GM19468 (cell line): ENCODE data around the gene GABRG3.

Source experiments
- ATAC-seq: cut with Tn5 transposase; IDR thresholded peaks from one replicate; pipeline ENCODE4 v1.9.1; 2021; ENCODE audit warnings: mild to moderate bottlenecking, moderate library complexity, moderate number of reproducible peaks; ENCODE audit not compliant: unreplicated experiment; ENCODE audit errors: extremely low read depth

Gene GABRG3

DNA sequence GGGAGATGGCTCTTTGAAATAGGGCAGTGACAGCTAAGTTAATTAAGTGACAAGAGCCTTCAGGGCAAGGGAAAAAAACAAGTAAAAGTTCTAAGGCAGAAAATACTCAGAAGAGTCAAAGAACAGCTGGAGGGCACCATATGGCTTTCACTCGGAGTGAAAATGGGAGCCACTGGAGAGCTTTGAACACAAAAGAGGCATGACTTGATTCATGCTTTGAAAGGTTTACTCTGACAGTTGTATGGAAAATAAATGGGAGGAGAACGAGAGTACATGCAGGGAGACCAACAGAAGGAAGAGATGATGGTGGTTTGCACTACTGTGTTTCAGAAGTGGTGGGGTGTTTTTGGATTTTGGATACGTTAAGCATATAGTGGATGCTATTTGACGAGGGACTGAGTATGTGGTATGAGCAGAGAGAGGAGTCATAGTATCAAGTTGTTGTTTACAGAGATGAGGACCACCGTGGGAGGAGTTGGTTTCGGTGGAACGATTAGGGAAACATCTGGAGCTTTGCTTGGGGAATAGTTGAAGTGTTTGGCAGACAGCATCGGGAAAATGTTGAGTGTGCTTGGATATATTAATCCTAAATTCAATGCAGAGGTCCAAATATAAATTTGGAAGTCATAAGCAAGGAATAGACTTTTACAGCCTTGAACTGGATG is 411.5 kb downstream of the GABRG3 start:
- no peak for ATAC-seq

GRCh38 chr15:27383726-27384125 is 412.7 kb downstream of the GABRG3 start:
- no peak for ATAC-seq

- no peak for ATAC-seq
These were observed 421.2 kb downstream of the GABRG3 start for GRCh38 chr15:27392163-27392562.

DNA sequence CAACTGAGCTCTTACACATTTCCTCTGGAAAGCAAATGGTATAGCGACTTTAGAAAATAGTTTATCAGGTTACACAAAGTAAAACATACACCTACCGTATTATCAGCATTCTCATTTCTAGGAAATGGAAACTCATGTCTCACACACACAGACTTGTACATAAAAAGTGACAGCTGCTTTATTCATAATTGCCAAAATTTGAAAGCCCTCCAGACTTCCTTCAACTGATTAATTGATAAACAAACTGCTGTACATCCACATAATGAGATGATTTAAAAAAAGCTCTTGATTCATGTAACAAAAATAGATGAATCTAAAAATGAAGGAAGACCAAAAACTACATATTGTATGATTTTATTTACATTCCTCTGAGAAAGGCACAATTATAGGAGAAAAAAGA is 425.5 kb downstream of the GABRG3 start:
- ATAC-seq = no peak

GRCh38 chr15:27396996-27397395 is 426.0 kb downstream of the GABRG3 start:
- ATAC-seq = no peak

DNA sequence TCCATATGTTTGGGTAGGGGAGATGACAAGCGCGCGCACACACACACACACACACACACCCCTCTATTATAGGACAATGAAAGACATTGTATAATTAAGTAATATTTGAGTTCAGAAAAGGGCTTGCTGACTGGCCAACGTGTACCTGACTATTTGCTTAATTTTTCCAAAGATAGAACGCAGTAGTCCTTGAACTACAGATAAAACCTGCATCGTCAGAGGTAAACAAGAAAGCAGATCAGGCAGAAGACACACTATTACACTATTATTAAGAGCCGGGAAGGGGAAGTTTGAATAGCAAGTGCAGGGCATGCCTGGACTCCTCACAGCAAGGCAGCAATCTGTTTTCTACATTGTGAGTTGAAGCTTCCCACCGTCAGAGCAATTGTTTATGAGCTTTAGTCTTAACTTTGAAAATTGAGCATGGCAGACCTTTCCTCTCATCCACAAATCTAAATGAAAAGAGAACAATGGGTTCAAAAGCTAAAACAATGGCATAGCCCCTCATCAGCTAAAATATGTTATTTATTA is 427.7 kb downstream of the GABRG3 start:
- no peak for ATAC-seq

DNA sequence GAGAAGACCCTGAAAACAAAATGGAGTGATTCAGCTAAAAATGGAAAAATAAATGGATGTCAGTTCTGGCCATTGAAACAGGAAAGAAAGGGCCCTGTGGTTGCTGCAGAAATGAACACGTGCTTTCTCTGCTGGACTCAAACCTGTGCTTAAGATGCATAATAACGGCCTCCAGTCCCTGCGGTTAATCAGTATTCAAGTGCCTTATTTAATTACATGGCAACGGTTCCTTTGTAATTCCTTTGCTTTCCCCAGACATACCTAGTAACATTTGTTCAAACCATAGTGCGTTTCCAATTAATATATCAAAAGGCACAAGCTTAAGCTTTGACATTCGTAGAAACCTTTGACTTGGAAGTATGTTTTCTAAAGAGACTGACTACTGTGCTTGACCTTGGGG is 428.3 kb downstream of the GABRG3 start:
- no peak for ATAC-seq

DNA sequence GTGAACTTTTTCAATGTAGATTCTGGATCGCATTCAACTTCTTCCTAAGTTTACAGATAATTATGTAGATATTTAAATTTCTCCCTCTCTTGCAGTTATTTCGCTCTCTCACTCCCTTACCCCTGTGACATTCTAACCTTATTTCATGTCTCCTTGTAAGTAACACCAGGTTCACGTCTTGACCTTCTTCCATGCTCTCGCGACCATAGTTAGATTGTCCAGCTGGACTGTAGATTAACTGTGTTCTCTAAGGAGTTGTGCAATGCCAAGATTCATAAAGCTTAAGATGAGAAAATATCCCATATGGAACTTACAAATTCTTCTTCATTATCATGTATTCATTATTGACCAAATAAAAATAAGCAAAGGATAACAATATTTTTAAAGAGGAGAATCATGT is 430.5 kb downstream of the GABRG3 start:
- ATAC-seq = no peak

GRCh38 chr15:27408428-27408827 is 437.4 kb downstream of the GABRG3 start:
- no peak for ATAC-seq

DNA sequence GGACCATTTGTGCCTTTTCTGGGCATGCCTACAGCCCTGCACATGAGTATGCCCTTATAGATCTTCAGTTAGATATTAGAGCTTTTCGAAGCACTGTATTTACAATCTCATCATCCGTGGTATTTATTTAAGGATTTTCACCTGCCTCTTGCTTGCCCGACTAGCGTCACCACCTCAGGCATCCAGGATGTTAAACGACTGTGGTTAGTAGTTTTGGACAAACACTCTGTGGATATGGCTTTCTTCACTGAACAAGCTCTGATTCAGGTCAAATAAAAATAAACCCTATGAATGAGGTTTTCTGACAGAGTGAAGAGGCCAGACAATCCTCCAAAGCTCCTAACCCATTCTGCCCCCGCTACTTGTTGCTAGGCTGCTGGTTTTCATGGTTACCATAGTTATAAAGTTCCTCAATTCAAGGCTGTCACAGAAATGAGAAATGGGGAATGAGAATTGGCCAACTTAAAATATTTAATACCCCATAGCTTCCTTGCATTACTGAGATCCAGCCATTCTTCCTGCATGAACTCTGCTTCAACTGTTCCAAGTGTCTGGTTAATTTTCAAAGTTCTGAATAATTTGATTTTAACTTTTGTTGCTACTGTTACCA is 440.1 kb downstream of the GABRG3 start:
- ATAC-seq = no peak

- ATAC-seq = no peak
These were observed 441.4 kb downstream of the GABRG3 start for GRCh38 chr15:27412415-27412814.

- no peak for ATAC-seq
These were observed 443.3 kb downstream of the GABRG3 start for GRCh38 chr15:27414168-27414870.

DNA sequence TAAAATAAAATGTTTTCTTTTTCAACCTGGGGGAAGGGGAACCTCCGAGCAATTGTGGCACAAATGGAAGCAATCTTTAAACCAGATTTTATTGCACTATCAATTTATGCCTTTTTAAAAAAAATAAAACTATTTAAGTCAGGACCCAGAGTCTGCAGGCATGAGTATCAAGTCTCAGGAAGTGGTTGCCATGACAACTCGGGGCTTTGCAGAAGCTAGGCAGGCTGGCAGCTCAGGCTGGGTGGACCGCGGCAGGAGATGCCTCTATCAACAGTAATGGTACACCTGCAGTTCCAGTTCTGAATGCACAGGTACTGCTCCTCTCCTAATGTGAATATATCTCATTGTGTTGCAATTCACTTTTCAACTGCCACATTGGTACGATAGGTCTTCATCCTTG is 447.7 kb downstream of the GABRG3 start:
- ATAC-seq = no peak

GRCh38 chr15:27422997-27423396 is 452.0 kb downstream of the GABRG3 start:
- no peak for ATAC-seq

- ATAC-seq = no peak
These were observed 455.8 kb downstream of the GABRG3 start for GRCh38 chr15:27426805-27427204.

DNA sequence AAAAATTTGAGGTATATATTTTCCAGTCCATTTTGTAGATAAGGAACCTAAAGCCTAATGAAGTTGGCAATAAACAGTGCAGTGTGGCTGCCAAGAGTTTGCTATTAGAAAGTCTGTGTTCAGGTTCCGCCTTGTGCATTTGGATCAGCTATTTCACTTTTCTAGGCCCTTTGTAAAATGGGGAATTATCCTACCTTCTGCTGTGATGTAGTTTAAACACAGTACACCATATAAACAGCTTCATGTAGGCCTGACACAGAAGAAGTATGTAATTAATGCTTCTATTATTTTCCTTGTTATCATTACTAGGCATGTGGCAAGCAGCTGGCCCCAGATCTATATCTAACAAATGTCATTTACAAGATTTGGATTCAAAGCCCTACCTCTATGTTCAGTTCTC is 456.3 kb downstream of the GABRG3 start:
- ATAC-seq = no peak

DNA sequence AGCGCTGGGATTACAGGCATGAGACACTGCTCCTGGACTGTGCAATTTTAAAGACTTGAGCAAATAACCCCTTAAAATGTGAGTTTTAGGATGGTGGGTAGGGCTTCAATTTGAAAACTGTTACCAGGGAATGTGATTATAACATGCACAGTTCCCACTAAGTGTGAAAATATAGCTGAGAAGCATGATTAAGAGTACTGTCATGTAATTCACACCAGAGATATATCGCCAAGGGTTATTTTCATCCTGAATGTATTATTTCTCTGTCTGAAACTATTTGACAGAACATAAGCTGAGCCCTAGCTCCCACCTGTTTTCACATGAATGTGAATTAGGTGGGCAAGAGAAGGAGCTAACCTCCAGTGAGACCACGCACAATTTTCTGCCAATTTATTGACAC is 457.2 kb downstream of the GABRG3 start:
- no peak for ATAC-seq

GRCh38 chr15:27429577-27429976 is 458.6 kb downstream of the GABRG3 start:
- no peak for ATAC-seq

DNA sequence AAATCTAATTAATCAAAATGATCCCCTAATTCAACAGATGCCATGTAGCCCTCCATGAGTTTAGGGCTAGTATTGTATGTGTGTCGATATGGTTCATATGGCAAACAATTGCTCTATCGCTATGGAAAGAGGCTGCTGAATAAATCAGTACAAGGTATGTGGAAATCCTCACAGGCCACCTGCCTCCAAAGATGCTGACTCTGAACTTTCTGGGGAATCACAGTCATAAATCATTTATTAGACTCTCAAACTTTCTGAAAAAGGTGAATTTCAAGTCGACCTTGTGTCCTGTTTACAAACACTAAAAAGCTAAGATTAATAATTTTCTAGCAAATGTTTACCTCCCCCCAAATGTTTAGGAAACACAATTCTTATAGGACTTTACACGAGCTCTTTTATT is 462.6 kb downstream of the GABRG3 start:
- no peak for ATAC-seq

DNA sequence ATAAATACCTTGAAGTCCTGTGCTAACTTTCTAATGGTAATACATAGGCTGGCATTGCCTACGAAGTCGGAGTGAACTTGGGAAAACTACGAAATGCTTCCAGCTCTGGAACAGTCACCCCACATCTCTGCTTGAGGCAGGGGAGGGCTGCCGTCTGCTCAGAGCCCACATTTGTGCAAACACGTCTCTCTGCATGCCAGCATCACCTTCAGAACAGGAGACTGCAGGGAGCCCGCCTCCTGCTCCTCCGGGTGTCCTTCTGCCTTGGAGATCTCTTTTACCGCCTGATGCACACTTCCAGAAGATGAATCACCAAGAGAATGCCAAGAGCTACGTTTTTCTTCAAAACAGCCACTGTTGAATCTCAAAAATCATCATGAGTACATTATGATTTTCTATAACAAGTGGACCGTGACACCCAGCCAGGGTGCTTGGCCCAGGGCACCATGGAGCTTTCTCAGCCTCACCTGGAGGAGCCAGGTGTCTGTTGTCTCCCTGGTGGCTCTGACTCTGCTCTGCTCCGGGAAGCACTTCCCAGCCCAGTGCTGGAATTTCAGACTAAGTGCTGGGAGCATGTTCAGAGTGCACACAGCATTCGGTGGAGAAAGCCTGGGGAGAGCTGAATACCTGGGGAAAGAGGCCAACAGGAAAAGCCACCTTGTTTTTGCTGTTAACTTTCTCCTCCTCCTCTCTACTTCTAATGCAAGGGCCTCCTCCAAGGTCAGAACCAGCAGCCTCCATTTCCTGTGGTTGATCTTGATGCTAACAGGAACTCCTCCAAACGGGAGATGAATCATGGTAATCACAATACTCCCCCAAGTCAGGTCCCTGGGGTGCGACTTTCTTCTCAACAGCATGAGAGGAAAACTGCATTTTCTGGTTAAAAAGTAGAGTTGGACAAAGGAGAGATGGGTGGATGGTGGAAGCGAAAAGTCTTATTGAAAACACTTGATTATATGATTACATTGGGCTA is 467.7 kb downstream of the GABRG3 start:
- ATAC-seq = no peak
